ENCODE data around the gene PLEKHG1.

DNA sequence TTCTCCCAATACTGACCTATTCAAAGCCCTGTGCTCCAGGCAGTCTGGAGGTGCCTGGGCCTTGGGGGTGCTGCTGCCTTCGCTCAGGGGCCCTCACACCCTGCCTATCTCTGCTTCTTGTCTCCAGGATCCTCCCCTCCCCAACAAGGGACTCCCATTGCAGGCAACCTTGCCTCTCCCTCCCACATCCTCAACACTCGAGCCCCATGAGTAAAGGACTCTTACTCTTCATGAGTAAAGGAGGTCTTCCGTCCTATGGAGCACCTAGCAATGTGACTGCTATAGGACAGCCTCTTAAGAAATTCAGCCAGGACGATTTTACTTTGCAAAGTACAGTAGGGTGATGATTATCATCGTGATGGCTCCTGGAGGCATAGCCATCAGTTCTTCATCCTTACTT lies 24.5 kb downstream of the PLEKHG1 start:
- TF ChIP-seq, protein P1, sequence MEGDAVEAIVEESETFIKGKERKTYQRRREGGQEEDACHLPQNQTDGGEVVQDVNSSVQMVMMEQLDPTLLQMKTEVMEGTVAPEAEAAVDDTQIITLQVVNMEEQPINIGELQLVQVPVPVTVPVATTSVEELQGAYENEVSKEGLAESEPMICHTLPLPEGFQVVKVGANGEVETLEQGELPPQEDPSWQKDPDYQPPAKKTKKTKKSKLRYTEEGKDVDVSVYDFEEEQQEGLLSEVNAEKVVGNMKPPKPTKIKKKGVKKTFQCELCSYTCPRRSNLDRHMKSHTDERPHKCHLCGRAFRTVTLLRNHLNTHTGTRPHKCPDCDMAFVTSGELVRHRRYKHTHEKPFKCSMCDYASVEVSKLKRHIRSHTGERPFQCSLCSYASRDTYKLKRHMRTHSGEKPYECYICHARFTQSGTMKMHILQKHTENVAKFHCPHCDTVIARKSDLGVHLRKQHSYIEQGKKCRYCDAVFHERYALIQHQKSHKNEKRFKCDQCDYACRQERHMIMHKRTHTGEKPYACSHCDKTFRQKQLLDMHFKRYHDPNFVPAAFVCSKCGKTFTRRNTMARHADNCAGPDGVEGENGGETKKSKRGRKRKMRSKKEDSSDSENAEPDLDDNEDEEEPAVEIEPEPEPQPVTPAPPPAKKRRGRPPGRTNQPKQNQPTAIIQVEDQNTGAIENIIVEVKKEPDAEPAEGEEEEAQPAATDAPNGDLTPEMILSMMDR (IDR thresholded peaks at IDR 0.05; ENCODE audit: low read depth, low read length, poor library complexity, severe bottlenecking) = no peak
- TF ChIP-seq EZH2phosphoT487 (IDR thresholded peaks at IDR 0.05; ENCODE audit: borderline replicate concordance, low read length) = no peak
